Right lobe of liver (tissue), 4 donors: Measurements from ENCODE around the gene PRKG2.

ENCODE experiments used
- CTCF ChIP-seq, 4 donors: fragments of 200-600 bp in 3 of 4; fragments of 450-650 bp in 1 of 4; IDR thresholded peaks; one replicate each; pipeline versions ENCODE4 v1.5.1 to v1.8.0; 2016 to 2022; ENCODE audit warnings: antibody characterized with exemption in 4 of 4, mild to moderate bottlenecking in 2 of 4
- POLR2A ChIP-seq: fragments of 450-650 bp; IDR thresholded peaks from one replicate; pipeline ENCODE4 v1.6.1; 2017; ENCODE audit warnings: antibody characterized with exemption, mild to moderate bottlenecking
- donor health status: DM: no; HTN: no; CAD: no.
- donor health status: DM: no; HTN: no; CAD: no.
- donor health status: DM: no; HTN: yes; CAD: no.

DNA sequence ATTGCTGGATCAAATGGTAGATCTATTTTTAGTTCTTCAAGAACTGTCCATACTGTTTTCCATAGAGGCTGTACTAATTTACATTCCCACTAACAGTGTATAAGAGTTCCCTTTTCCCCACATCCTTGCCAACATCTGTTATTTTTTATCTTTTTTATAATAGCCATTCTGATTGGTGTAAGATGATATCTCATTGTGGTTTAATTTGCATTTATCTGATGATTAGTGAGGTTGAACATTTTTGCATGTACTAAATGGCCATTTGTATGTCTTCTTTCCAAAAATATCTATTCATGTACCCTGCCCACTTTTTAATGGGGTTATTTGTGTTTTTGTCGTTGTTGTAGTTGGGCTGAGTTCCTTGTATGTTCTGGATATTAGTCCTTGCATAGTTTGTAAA is 35.4 kb upstream of the PRKG2 start:
- TF ChIP-seq CTCF (IDR thresholded peaks at IDR 0.05): no peak
- TF ChIP-seq POLR2A: no peak
